K562 (cell line): Measurements from ENCODE around the gene ZSCAN22. TPM values are rescaled to one million over a fixed set of nuclear protein-coding genes. Genes with fewer than 3 reads are reported as not detected.

Experiments used
- MXD1 ChIP-seq: fragments of 250-450 bp; sonication (Bioruptor Pico); IDR thresholded peaks from 2 replicates; pipeline ENCODE4 v1.8.0; 2021; ENCODE audit warnings: borderline replicate concordance, mild to moderate bottlenecking, moderate library complexity; ENCODE audit not compliant: poor library complexity, severe bottlenecking
- ZNF174 ChIP-seq: fragments of 250-450 bp; sonication (Bioruptor Pico); IDR thresholded peaks from 2 replicates; pipeline ENCODE4 v1.4.0; 2020; ENCODE audit warnings: mild to moderate bottlenecking
- polyA plus RNA-seq, 8 experiments: library from polyadenylated mRNA; depleted of rRNA in 4 of 8; stranded (reverse) in 5 of 8; unstranded in 3 of 8; fragments of >200 nt; fragmentation: Nextera tagmentation in 2 of 8; fragmentation: Illumina TruSeq in 1 of 8; extraction: Ambion mirVana in 2 of 8; extraction: Trizol in 1 of 8; gene quantifications; 2 replicates each; pipeline versions ENCODE4 v1.2.1 to v1.2.3, GENCODE V29; 2011 to 2014; ENCODE audit warnings: inconsistent platforms in 1 of 8, missing spikeins in 1 of 8
- total RNA-seq, 7 experiments: library from RNA; depleted of rRNA in 6 of 7; stranded (reverse); fragments of >200 nt in 6 of 7; fragmentation: Illumina TruSeq in 2 of 7; extraction: Trizol in 2 of 7; gene quantifications; 2 replicates each; pipeline versions ENCODE4 v1.2.1 to v1.2.3, GENCODE V29; 2011 to 2021; ENCODE audit warnings: low replicate concordance in 1 of 7
- TF ChIP-seq, protein P1 (sequence below): fragments of 200-800 bp; sonication (Bioruptor generic); IDR thresholded peaks from 2 replicates; pipeline ENCODE4 v1.6.1; 2016; ENCODE audit warnings: missing genetic modification characterization, missing compliant biosample characterization

ZSCAN22 gene
- total and polyA plus RNA-seq, 9 of the 15 experiments (the other 6 are each of a cell fraction or from before 2014, with no cell fraction given), result 0.98 to 5.3 (median 3.0) TPM

- TF ChIP-seq, protein P1, sequence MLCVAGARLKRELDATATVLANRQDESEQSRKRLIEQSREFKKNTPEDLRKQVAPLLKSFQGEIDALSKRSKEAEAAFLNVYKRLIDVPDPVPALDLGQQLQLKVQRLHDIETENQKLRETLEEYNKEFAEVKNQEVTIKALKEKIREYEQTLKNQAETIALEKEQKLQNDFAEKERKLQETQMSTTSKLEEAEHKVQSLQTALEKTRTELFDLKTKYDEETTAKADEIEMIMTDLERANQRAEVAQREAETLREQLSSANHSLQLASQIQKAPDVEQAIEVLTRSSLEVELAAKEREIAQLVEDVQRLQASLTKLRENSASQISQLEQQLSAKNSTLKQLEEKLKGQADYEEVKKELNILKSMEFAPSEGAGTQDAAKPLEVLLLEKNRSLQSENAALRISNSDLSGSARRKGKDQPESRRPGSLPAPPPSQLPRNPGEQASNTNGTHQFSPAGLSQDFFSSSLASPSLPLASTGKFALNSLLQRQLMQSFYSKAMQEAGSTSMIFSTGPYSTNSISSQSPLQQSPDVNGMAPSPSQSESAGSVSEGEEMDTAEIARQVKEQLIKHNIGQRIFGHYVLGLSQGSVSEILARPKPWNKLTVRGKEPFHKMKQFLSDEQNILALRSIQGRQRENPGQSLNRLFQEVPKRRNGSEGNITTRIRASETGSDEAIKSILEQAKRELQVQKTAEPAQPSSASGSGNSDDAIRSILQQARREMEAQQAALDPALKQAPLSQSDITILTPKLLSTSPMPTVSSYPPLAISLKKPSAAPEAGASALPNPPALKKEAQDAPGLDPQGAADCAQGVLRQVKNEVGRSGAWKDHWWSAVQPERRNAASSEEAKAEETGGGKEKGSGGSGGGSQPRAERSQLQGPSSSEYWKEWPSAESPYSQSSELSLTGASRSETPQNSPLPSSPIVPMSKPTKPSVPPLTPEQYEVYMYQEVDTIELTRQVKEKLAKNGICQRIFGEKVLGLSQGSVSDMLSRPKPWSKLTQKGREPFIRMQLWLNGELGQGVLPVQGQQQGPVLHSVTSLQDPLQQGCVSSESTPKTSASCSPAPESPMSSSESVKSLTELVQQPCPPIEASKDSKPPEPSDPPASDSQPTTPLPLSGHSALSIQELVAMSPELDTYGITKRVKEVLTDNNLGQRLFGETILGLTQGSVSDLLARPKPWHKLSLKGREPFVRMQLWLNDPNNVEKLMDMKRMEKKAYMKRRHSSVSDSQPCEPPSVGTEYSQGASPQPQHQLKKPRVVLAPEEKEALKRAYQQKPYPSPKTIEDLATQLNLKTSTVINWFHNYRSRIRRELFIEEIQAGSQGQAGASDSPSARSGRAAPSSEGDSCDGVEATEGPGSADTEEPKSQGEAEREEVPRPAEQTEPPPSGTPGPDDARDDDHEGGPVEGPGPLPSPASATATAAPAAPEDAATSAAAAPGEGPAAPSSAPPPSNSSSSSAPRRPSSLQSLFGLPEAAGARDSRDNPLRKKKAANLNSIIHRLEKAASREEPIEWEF (CRISPR knock-in tag), result no peak
- no peak for TF ChIP-seq MXD1 (CRISPR knock-in tag)
- no peak for TF ChIP-seq ZNF174 (CRISPR knock-in tag)
Measured at GRCh38 chr19:58351990-58352755, 25.4 kb downstream of the ZSCAN22 start (continued).
